T47D (cell line): ENCODE data around the gene ASF1B.

Source experiments
- DNase-seq, 2 experiments: peaks; one replicate each; pipeline versions ENCODE4 v3.0.0 to v3.0.0-alpha.2; 2011 to 2012; ENCODE audit warnings: low read depth in 1 of 2, low spot score in 1 of 2
- JUND ChIP-seq: IDR thresholded peaks from 2 replicates; pipeline ENCODE4 v1.6.1; 2012; ENCODE audit warnings: low read depth
- in situ Hi-C: cut with HindIII; loops from 2 replicates; pipeline ENCODE4 v1.10.0; 2016; ENCODE audit warnings: low sequenced_read_pairs, low pct_unique_long_range_greater_than_20kb

The ASF1B gene

GRCh38 chr19:14105680-14106079, 30.7 kb downstream of the ASF1B start:
- no peak for TF ChIP-seq JUND

GRCh38 chr19:14103310-14103709, 33.1 kb downstream of the ASF1B start:
- TF ChIP-seq JUND, result no peak
- in situ Hi-C loops, result no loop called here
- DNase-seq, result no peak

More at GRCh38 chr19:14105680-14106079, 30.7 kb downstream of the ASF1B start:
- in situ Hi-C loops, result no loop called here
- DNase-seq, result no peak

GRCh38 chr19:14102756-14103155, 33.6 kb downstream of the ASF1B start:
- TF ChIP-seq JUND, result no peak
- DNase-seq, result no peak
- in situ Hi-C loops, result no loop called here

- DNase-seq, result no peak
- no peak for TF ChIP-seq JUND
- in situ Hi-C loops, result no loop called here
Measured at GRCh38 chr19:14102102-14102696, 34.2 kb downstream of the ASF1B start.

- no peak for TF ChIP-seq JUND
- in situ Hi-C loops, result no loop called here
Measured at GRCh38 chr19:14101003-14101545, 35.3 kb downstream of the ASF1B start.

GRCh38 chr19:14097532-14098151, 38.7 kb downstream of the ASF1B start:
- in situ Hi-C loops, result no loop called here
- TF ChIP-seq JUND, result no peak

More at GRCh38 chr19:14101003-14101545, 35.3 kb downstream of the ASF1B start:
- DNase-seq, result no peak

GRCh38 chr19:14096272-14096992, 40.0 kb downstream of the ASF1B start:
- no peak for DNase-seq
- no peak for TF ChIP-seq JUND
- in situ Hi-C loops, result no loop called here

More at GRCh38 chr19:14097532-14098151, 38.7 kb downstream of the ASF1B start:
- peak in 1 of 2 experiments; percentile 33 for DNase-seq

GRCh38 chr19:14094854-14095253, 41.5 kb downstream of the ASF1B start:
- no peak for TF ChIP-seq JUND
- in situ Hi-C loops, result no loop called here
- no peak for DNase-seq

GRCh38 chr19:14093117-14093823, 43.1 kb downstream of the ASF1B start:
- DNase-seq, result no peak
- in situ Hi-C loops, result no loop called here
- TF ChIP-seq JUND, result no peak

- in situ Hi-C loops, result no loop called here
- DNase-seq, result no peak
- no peak for TF ChIP-seq JUND
Measured at GRCh38 chr19:14091813-14092462, 44.5 kb downstream of the ASF1B start.

GRCh38 chr19:14091081-14091812, 45.1 kb downstream of the ASF1B start:
- DNase-seq, result peak; percentile 51 to 78
- in situ Hi-C loops, result no loop called here
- TF ChIP-seq JUND, result no peak
